K562 (cell line): ENCODE data around the gene HS3ST5. TPM values are rescaled to one million over a fixed set of nuclear protein-coding genes. Genes with fewer than 3 reads are reported as not detected.

Experiments used
- ATAC-seq: fragments of 200-7000 bp; cut with Tn5 transposase; 3 replicates; pipeline ENCODE4 v1.9.1; 2020; ENCODE audit warnings: moderate library complexity
- BruUV-seq: library from RNA; stranded (reverse); fragments of 400-500 nt; replicated peaks from 2 replicates; lab custom pipeline; 2021; lab: Mats Ljungman, UMichigan
- CTCF ChIA-PET: fragments of 300-600 bp; formaldehyde crosslinking; extraction: SDS; loops from one replicate; lab custom pipeline; 2021; ENCODE audit warnings: low intra/inter-chr PET ratio; lab: Yijun Ruan, JAX
- POLR2A ChIA-PET: fragments of 300-600, 350-650 bp; sonication (Branson Sonifier 250); formaldehyde crosslinking; extraction: SDS; loops from one replicate; lab custom pipeline; 2021; ENCODE audit warnings: antibody characterized with exemption, inconsistent platforms; lab: Yijun Ruan, JAX
- DNase-seq, 4 experiments: peaks; one replicate each; pipeline versions ENCODE4 v3.0.0 to v3.0.0-alpha.2; 2011 to 2018; ENCODE audit warnings: low spot score in 3 of 4, mixed read lengths in 3 of 4; ENCODE audit errors: extremely low read depth in 1 of 4
- FAIRE-seq: peaks from 2 replicates; lab custom pipeline; 2011; peaks lifted over from hg19 to GRCh38; lab: Jason Lieb, UNC
- H2AFZ ChIP-seq: 2 replicates; pipeline ENCODE4 v1.6.0; 2011; ENCODE audit warnings: low read depth, low read length, control low read depth, inconsistent platforms
- H3K27ac ChIP-seq: fragments of 200-600 bp; 3 replicates; pipeline ENCODE4 v1.8.0; 2011; ENCODE audit warnings: low read depth, mild to moderate bottlenecking, control low read depth, inconsistent platforms, low read length, moderate library complexity, mixed read lengths; ENCODE audit errors: extremely low read depth
- H3K27me3 ChIP-seq, 2 experiments: fragments of 300-600 bp in 1 of 2; 2 replicates in 1 of 2; 3 replicates in 1 of 2; pipeline versions ENCODE4 v1.6.0 to v1.8.0; 2011; ENCODE audit warnings: inconsistent platforms in 2 of 2, low read length in 2 of 2, mild to moderate bottlenecking in 1 of 2, mixed read lengths in 1 of 2, moderate library complexity in 1 of 2; ENCODE audit not compliant: control insufficient read depth in 2 of 2, insufficient read depth in 2 of 2
- H3K36me3 ChIP-seq: fragments of 300-600 bp; 3 replicates; pipeline ENCODE4 v1.8.0; 2011; ENCODE audit warnings: mild to moderate bottlenecking, low read length, inconsistent platforms; ENCODE audit not compliant: control insufficient read depth, insufficient read depth
- H3K4me1 ChIP-seq, 2 experiments: fragments of 200-600 bp in 1 of 2; replicated peaks in 1 of 2; 2 replicates in 1 of 2; 3 replicates in 1 of 2; pipeline versions ENCODE4 v1.5.1 to v1.8.0; 2011; ENCODE audit warnings: inconsistent platforms in 2 of 2, low read length in 2 of 2, mild to moderate bottlenecking in 1 of 2, mixed read lengths in 1 of 2, moderate library complexity in 1 of 2; ENCODE audit not compliant: control insufficient read depth in 2 of 2, insufficient read depth in 2 of 2
- H3K4me2 ChIP-seq: 2 replicates; pipeline ENCODE4 v1.6.1; 2011; ENCODE audit warnings: low read length, control low read depth, inconsistent platforms, mixed read lengths; ENCODE audit not compliant: insufficient read depth
- H3K4me3 ChIP-seq: fragments of 200-600 bp; sonication (generic), shearing (Covaris generic); 2 replicates; pipeline ENCODE4 v1.5.1; 2016; ENCODE audit warnings: control low read depth, inconsistent platforms
- H3K79me2 ChIP-seq: fragments of 200-600 bp; 3 replicates; pipeline ENCODE4 v1.8.0; 2011; ENCODE audit warnings: low read length, inconsistent platforms; ENCODE audit not compliant: control insufficient read depth, insufficient read depth
- H3K9ac ChIP-seq, 2 experiments: 2 replicates each; pipeline versions ENCODE4 v1.6.0 to v1.6.1; 2011; ENCODE audit warnings: low read depth in 2 of 2, low read length in 2 of 2, control low read depth in 1 of 2, inconsistent platforms in 1 of 2, mild to moderate bottlenecking in 1 of 2, mixed read lengths in 1 of 2; ENCODE audit not compliant: insufficient read depth in 1 of 2
- H3K9me1 ChIP-seq: one replicate; pipeline ENCODE4 v1.6.0; 2011; ENCODE audit warnings: inconsistent platforms, mild to moderate bottlenecking, low read length, moderate library complexity; ENCODE audit not compliant: control insufficient read depth, insufficient read depth
- H3K9me3 ChIP-seq: replicated peaks from 2 replicates; pipeline ENCODE4 v1.5.1; 2011; ENCODE audit warnings: low read depth, low read length, inconsistent platforms; ENCODE audit not compliant: control insufficient read depth, insufficient read depth
- H4K20me1 ChIP-seq: replicated peaks from 2 replicates; pipeline ENCODE4 v1.6.1; 2011; ENCODE audit warnings: low read length, inconsistent platforms, mixed read lengths; ENCODE audit not compliant: control insufficient read depth, insufficient read depth
- FOXJ3 ChIP-seq: sonication (generic); formaldehyde crosslinking; IDR thresholded peaks from 2 replicates; pipeline ENCODE4 v1.4.0; 2020; ENCODE audit warnings: mild to moderate bottlenecking, missing genetic modification reagents
- NCOA6 ChIP-seq: fragments of 450-650 bp; IDR thresholded peaks from 2 replicates; pipeline ENCODE4 v1.6.1; 2017; ENCODE audit warnings: mild to moderate bottlenecking
- RBBP5 ChIP-seq: fragments of 200-600 bp; sonication (generic); IDR thresholded peaks from 2 replicates; pipeline ENCODE4 v1.6.1; 2012; ENCODE audit warnings: borderline replicate concordance, mild to moderate bottlenecking, low read length, control low read depth, inconsistent platforms; ENCODE audit not compliant: insufficient read depth, poor library complexity, severe bottlenecking
- SFPQ ChIP-seq: fragments of 200-400 bp; formaldehyde crosslinking; IDR thresholded peaks from 2 replicates; pipeline ENCODE4 v1.6.1; 2017; ENCODE audit warnings: mild to moderate bottlenecking, low read depth, low read length, moderate library complexity
- SMARCA4 ChIP-seq: fragments of 450-650 bp; IDR thresholded peaks from 2 replicates; pipeline ENCODE4 v1.6.1; 2016
- SRSF1 ChIP-seq: fragments of 200-400 bp; formaldehyde crosslinking; IDR thresholded peaks from 2 replicates; pipeline ENCODE4 v1.6.1; 2017; ENCODE audit warnings: mild to moderate bottlenecking, low read depth, low read length, moderate library complexity
- SRSF9 ChIP-seq: fragments of 200-400 bp; formaldehyde crosslinking; IDR thresholded peaks from 2 replicates; pipeline ENCODE4 v1.6.1; 2017; ENCODE audit warnings: low read depth, low read length, borderline replicate concordance
- STAT5A ChIP-seq: IDR thresholded peaks from 2 replicates; pipeline ENCODE4 v1.6.1; 2012; ENCODE audit warnings: low read length, inconsistent platforms, borderline replicate concordance
- WGBS: fragments of 100-300 bp; shearing (Covaris generic); methylation state at CpG from one replicate; pipeline ENCODE4 v1.1.6; 2016; ENCODE audit warnings: low coverage, mixed read lengths; ENCODE audit not compliant: insufficient coverage; ENCODE audit errors: missing lambda C conversion rate; 5-methylcytosine and 5-hydroxymethylcytosine counted together
- in situ Hi-C: fragments of 300-500 bp; cut with MboI; formaldehyde crosslinking; loops from 4 replicates; pipeline ENCODE4 v1.15.0; 2018; ENCODE audit warnings: inconsistent platforms, mixed read lengths
- intact Hi-C: fragments of 100-400 bp; cut with micrococcal nuclease; formaldehyde crosslinking; loops from 2 replicates; pipeline ENCODE4 v1.14.2; 2022
- polyA plus RNA-seq, 8 experiments: library from polyadenylated mRNA; depleted of rRNA in 4 of 8; stranded (reverse) in 5 of 8; unstranded in 3 of 8; fragments of >200 nt; fragmentation: Nextera tagmentation in 2 of 8; fragmentation: Illumina TruSeq in 1 of 8; extraction: Ambion mirVana in 2 of 8; extraction: Trizol in 1 of 8; gene quantifications; 2 replicates each; pipeline versions ENCODE4 v1.2.1 to v1.2.3, GENCODE V29; 2011 to 2014; ENCODE audit warnings: inconsistent platforms in 1 of 8, missing spikeins in 1 of 8
- total RNA-seq, 7 experiments: library from RNA; depleted of rRNA in 6 of 7; stranded (reverse); fragments of >200 nt in 6 of 7; fragmentation: Illumina TruSeq in 2 of 7; extraction: Trizol in 2 of 7; gene quantifications; 2 replicates each; pipeline versions ENCODE4 v1.2.1 to v1.2.3, GENCODE V29; 2011 to 2021; ENCODE audit warnings: low replicate concordance in 1 of 7
- TF ChIP-seq, protein P1 (sequence below): fragments of 450-650 bp; IDR thresholded peaks from 2 replicates; pipeline ENCODE4 v1.6.1; 2016; ENCODE audit warnings: borderline replicate concordance
- TF ChIP-seq, protein P2 (sequence below): fragments of 450-650 bp; IDR thresholded peaks from 2 replicates; pipeline ENCODE4 v1.6.1; 2016; ENCODE audit warnings: antibody characterized with exemption

HS3ST5 gene
- total and polyA plus RNA-seq, 9 of the 15 experiments (the other 6 are each of a cell fraction or from before 2014, with no cell fraction given), result not detected

DNA sequence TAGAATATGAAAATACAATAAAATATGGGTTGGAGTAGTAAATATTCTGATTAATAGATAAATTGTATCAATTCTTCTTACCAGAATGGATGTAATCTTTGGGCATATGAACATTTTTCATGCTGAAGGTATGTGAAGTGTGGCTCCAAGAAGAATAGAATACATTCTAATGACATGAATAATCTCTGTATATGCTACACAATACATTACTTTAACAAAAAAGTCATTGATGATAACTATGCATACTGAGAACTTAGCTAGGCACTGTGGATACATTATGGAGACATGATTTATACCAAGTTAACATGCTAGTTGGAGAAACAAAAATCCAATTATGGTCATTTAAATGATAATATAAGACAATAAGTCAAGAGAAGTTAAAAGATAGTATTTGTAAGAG lies 309.2 kb downstream of the HS3ST5 start (continued):
- no peak for TF ChIP-seq SFPQ
- no peak for TF ChIP-seq SRSF1

DNA sequence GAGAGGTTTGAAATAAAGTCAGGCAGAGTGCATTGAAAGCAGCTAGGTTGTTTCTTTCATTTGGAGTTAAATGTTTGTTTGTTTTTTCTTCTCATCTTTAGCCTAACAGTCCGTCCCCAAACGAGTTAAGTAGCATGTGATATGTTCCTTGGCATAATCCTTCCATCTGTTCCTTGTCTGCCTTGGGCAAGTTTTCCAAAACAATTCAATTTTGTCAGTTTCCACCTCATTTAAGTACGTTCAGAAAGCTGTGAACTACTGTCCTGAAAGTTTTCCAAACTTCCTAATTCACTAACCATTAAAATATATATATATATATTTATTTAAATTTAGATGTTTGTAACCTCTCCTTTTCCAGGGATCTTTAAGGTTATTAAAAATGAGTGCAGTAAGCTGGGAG lies 310.1 kb downstream of the HS3ST5 start:
- intact Hi-C loops, result no loop called here
- ChIA-PET POLR2A (no interaction called here), CTCF (no interaction called here)
- in situ Hi-C loops, result no loop called here
- TF ChIP-seq, protein P1, sequence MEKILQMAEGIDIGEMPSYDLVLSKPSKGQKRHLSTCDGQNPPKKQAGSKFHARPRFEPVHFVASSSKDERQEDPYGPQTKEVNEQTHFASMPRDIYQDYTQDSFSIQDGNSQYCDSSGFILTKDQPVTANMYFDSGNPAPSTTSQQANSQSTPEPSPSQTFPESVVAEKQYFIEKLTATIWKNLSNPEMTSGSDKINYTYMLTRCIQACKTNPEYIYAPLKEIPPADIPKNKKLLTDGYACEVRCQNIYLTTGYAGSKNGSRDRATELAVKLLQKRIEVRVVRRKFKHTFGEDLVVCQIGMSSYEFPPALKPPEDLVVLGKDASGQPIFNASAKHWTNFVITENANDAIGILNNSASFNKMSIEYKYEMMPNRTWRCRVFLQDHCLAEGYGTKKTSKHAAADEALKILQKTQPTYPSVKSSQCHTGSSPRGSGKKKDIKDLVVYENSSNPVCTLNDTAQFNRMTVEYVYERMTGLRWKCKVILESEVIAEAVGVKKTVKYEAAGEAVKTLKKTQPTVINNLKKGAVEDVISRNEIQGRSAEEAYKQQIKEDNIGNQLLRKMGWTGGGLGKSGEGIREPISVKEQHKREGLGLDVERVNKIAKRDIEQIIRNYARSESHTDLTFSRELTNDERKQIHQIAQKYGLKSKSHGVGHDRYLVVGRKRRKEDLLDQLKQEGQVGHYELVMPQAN, result no peak
- TF ChIP-seq SMARCA4 (no peak), RBBP5 (no peak), FOXJ3 (CRISPR knock-in tag) (no peak), NCOA6 (no peak), STAT5A (no peak), SRSF9 (no peak)
- TF ChIP-seq, protein P2, sequence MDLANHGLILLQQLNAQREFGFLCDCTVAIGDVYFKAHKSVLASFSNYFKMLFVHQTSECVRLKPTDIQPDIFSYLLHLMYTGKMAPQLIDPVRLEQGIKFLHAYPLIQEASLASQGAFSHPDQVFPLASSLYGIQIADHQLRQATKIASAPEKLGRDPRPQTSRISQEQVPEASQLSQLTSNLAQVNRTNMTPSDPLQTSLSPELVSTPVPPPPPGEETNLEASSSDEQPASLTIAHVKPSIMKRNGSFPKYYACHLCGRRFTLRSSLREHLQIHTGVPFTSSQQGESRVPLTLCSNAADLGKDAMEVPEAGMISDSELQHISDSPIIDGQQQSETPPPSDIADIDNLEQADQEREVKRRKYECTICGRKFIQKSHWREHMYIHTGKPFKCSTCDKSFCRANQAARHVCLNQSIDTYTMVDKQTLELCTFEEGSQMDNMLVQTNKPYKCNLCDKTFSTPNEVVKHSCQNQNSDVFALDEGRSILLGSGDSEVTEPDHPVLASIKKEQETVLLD, result no peak
- TF ChIP-seq, all 486 proteins: peak for 0
- no peak overlapping the region for H2AFZ ChIP-seq
- no peak overlapping the region for H3K4me2 ChIP-seq
- H3K36me3 ChIP-seq, result no peaks in the 10 kb centered on the region
- H3K27ac ChIP-seq, result no peak overlapping the region
- H3K4me3 ChIP-seq, result no peak overlapping the region
- no peaks in the 10 kb centered on the region for H3K9me3 ChIP-seq
- 0% methylated on average over 3 of the region's 3 CpGs for WGBS
- no peaks in the 10 kb centered on the region for H3K4me1 ChIP-seq
- no peaks in the 10 kb centered on the region for H3K79me2 ChIP-seq
- no peak overlapping the region for H3K9ac ChIP-seq
- ATAC-seq, result no peak
- no peaks in the 10 kb centered on the region for H3K9me1 ChIP-seq
- BruUV-seq, result no TSS peak
- DNase-seq, result no peak
- FAIRE-seq, result no peak
- H4K20me1 ChIP-seq, result no peaks in the 10 kb centered on the region
- H3K27me3 ChIP-seq, result no peaks in the 10 kb centered on the region
